SIG-M5 treated with dmso at 0.1 percent for 504 hours (cell line): ENCODE data around the gene MMP17.

Experiments
- DNase-seq: peaks from one replicate; lab custom pipeline; 2025; ENCODE audit not compliant: unreplicated experiment; lab: John Stamatoyannopoulos, UW

The MMP17 gene

GRCh38 chr12:131829791-131830334, 1.7 kb downstream of the MMP17 start:
- no peak for DNase-seq

GRCh38 chr12:131830335-131830913, 2.2 kb downstream of the MMP17 start:
- DNase-seq, result peak; percentile 53

GRCh38 chr12:131830914-131831571, 2.9 kb downstream of the MMP17 start:
- no peak for DNase-seq

- DNase-seq, result no peak
These were observed 3.4 kb downstream of the MMP17 start for GRCh38 chr12:131831635-131832041.

- no peak for DNase-seq
These were observed 4.4 kb downstream of the MMP17 start for GRCh38 chr12:131832321-131833231.

- DNase-seq, result no peak
These were observed 5.2 kb downstream of the MMP17 start for GRCh38 chr12:131833288-131833895.

- no peak for DNase-seq
These were observed 5.9 kb downstream of the MMP17 start for GRCh38 chr12:131833896-131834641.

- DNase-seq, result peak; percentile 34
These were observed 6.8 kb downstream of the MMP17 start for GRCh38 chr12:131834798-131835615.

- DNase-seq, result no peak
These were observed 7.5 kb downstream of the MMP17 start for GRCh38 chr12:131835616-131836171.

- DNase-seq, result no peak
These were observed 8.0 kb downstream of the MMP17 start for GRCh38 chr12:131836193-131836592.

GRCh38 chr12:131836714-131837397, 8.7 kb downstream of the MMP17 start:
- DNase-seq, result no peak

GRCh38 chr12:131840643-131841416, 12.6 kb downstream of the MMP17 start:
- DNase-seq, result no peak

- no peak for DNase-seq
These were observed 13.4 kb downstream of the MMP17 start for GRCh38 chr12:131841547-131841946.

- no peak for DNase-seq
These were observed 14.0 kb downstream of the MMP17 start for GRCh38 chr12:131842169-131842568.

GRCh38 chr12:131843527-131843926, 15.3 kb downstream of the MMP17 start:
- no peak for DNase-seq

- no peak for DNase-seq
These were observed 15.9 kb downstream of the MMP17 start for GRCh38 chr12:131844140-131844539.

- DNase-seq, result no peak
These were observed 16.5 kb downstream of the MMP17 start for GRCh38 chr12:131844656-131845055.

GRCh38 chr12:131845121-131845520, 16.9 kb downstream of the MMP17 start:
- no peak for DNase-seq
